Measurements from ENCODE around the gene CMTR1. TPM values are rescaled to one million over a fixed set of nuclear protein-coding genes. Genes with fewer than 3 reads are reported as not detected.
"Not testable (repeated sequence)": the region's sequence is repeated elsewhere in the genome, so short reads cannot be mapped to it uniquely, and the experiment has no call there.

Gene CMTR1
- total RNA-seq, 2 donors from 2014 or later = 28.1 to 147 TPM

DNA sequence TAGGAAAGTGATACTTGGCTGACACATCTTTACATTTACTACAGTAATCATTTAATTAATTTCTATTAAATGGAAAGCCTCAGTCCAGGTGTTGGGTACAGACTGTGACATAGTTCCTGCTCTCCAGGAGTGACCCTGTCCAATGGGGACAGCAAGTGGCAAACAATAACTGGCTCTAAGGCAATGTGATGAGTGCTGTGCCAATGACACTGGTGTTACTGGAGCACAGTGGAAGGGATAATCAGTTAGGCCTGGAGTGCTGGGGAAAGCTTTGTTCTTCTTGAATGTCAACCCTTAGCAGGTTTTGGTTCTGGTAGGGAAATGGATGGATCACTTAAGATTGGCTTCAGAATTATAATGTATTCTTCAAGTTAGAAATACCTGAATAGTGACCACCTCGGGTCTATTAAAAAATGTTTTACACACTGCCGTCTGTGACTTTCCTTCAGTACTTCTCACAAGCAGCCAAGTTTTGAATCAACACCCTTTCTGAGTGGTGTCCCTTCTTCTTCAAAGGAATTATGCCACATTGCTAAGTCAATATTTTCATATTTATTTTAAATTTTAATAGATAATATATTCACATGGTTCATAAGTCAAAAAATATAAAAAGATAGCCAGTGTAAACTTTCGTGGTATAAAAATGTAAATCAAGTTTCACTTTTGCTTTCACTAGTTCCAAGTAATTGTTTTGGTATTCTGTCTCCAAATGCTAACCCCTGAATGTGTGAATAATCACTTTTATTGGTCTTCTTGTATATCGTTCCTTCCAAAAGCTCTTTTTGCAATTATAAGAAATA lies 9.6 kb downstream of the CMTR1 start:
- H3K4me1 ChIP-seq (replicated peaks) = no peaks in the 10 kb centered on the region
- peaks cover 5 to 15% of the 10 kb centered on the region in 2 donors for H3K36me3 ChIP-seq
- no peaks in the 10 kb centered on the region for H3K27me3 ChIP-seq (replicated peaks; ENCODE audit: insufficient read depth)
- intact Hi-C loops (cut with DNase I) = no loop called here
- 22% methylated on average over 4 of the region's 4 CpGs for WGBS
- TF ChIP-seq, protein P1, sequence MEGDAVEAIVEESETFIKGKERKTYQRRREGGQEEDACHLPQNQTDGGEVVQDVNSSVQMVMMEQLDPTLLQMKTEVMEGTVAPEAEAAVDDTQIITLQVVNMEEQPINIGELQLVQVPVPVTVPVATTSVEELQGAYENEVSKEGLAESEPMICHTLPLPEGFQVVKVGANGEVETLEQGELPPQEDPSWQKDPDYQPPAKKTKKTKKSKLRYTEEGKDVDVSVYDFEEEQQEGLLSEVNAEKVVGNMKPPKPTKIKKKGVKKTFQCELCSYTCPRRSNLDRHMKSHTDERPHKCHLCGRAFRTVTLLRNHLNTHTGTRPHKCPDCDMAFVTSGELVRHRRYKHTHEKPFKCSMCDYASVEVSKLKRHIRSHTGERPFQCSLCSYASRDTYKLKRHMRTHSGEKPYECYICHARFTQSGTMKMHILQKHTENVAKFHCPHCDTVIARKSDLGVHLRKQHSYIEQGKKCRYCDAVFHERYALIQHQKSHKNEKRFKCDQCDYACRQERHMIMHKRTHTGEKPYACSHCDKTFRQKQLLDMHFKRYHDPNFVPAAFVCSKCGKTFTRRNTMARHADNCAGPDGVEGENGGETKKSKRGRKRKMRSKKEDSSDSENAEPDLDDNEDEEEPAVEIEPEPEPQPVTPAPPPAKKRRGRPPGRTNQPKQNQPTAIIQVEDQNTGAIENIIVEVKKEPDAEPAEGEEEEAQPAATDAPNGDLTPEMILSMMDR (IDR thresholded peaks at IDR 0.05) = no peak
- no peak for TF ChIP-seq POLR2AphosphoS5 (IDR thresholded peaks at IDR 0.05)
- no peak for TF ChIP-seq POLR2A (IDR thresholded peaks at IDR 0.05)
- DNase-seq (ENCODE audit: low spot score) = no peak
- no peaks in the 10 kb centered on the region for H3K9me3 ChIP-seq
- H3K4me3 ChIP-seq = no peak overlapping the region
- H3K27ac ChIP-seq = peak overlapping the region; percentile 52 to 62

DNA sequence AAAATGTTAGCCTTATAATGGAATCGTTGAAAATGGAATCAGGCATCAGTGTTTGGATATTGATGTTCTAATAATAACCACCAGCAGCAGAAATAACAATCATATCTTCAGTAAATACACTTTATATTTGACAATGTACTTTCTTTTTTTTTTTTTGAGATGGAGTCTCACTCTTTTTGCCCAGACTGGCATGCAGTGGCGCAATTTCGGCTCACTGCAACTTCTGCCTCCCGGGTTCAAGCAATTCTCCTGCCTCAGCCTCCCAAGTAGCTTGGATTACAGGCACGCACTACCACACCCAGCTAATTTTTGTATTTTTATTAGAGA lies 10.2 kb downstream of the CMTR1 start:
- H3K36me3 ChIP-seq; H3K9me3 ChIP-seq; H3K4me3 ChIP-seq; H3K27me3 ChIP-seq (replicated peaks; ENCODE audit: insufficient read depth); intact Hi-C loops (cut with DNase I); H3K4me1 ChIP-seq (replicated peaks); DNase-seq (ENCODE audit: low spot score): not testable (repeated sequence)
- peak overlapping the region; percentile 52 to 62 for H3K27ac ChIP-seq
- WGBS = 86% methylated on average over 5 of the region's 5 CpGs

DNA sequence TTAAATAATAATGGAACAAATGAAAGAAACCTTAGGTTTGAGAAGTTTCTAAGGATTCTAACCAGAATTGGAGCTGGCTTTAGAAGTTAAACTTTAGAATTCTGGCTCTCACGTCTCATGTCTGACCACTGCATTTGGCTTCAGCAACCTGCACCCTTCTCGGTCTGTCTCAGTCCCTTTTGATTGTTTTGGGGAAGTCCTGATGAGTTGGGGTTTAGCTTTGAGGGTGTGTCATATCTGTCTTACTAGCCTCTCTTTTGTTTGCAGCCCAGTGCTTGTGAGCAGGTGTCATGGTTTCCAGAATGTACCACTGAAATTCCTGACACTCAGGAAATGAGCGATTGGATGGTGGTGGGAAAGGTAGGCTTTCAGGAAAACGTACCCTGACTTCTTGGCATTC lies 17.0 kb downstream of the CMTR1 start:
- WGBS = 88% methylated on average over 4 of the region's 4 CpGs

DNA sequence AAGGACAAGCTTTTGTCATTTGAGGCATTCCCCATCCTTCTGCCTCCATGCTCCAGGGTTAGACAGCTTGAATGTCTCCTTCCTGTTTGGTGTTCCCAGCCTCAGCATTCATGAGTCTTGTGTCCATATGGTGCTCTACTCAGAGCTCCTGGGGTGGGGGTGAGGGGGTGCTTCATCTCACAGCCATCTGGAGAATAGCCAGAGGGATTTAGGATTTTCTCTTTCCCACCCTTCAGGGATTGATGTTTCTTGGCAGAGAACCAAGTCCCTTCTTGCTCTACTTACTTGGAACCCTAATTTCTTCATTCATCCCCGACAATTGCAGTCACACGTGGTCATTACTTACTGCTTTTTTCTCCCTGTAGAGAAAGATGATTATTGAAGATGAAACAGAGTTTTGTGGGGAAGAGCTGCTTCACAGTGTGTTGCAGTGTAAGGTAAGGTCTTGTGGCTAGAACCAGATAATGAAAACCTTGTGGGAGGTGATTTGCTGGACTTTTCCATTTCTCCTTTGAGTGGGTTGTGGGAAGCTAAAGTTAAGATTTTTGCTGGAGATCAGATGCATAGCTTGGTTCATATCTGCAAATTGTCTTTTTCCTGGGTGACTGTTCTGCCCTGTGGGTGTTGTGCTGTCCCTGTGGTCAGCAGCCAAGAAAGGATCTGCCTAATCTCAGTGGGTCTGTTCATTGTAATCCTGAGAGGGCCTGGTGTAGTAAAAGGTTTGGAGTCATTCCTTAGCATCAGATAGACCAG lies 18.6 kb downstream of the CMTR1 start:
- TF ChIP-seq, protein P1 (IDR thresholded peaks at IDR 0.05) = no peak
- TF ChIP-seq POLR2A (IDR thresholded peaks at IDR 0.05) = no peak
- Histone ChIP-seq H3K27me3 (replicated peaks; ENCODE audit: insufficient read depth) (no peaks in the 10 kb centered on the region), H3K9me3 (no peaks in the 10 kb centered on the region), H3K27ac (no peak overlapping the region), H3K4me3 (no peak overlapping the region), H3K4me1 (replicated peaks) (no peaks in the 10 kb centered on the region), H3K36me3 (peaks cover 0 to 1% of the 10 kb centered on the region in 2 donors)
- no peak for DNase-seq (ENCODE audit: low spot score)
- intact Hi-C loops (cut with DNase I) = no loop called here
- 84% methylated on average over 2 of the region's 2 CpGs for WGBS

More for the DNA sequence above, 17.0 kb downstream of the CMTR1 start:
- no peak for DNase-seq (ENCODE audit: low spot score)
- Histone ChIP-seq H3K27me3 (replicated peaks; ENCODE audit: insufficient read depth) (no peaks in the 10 kb centered on the region), H3K4me3 (no peak overlapping the region), H3K36me3 (peaks cover 5 to 10% of the 10 kb centered on the region in 2 donors), H3K4me1 (replicated peaks) (no peaks in the 10 kb centered on the region), H3K27ac (no peak overlapping the region), H3K9me3 (no peaks in the 10 kb centered on the region)
- TF ChIP-seq, protein P1 (IDR thresholded peaks at IDR 0.05) = no peak
- TF ChIP-seq POLR2A (IDR thresholded peaks at IDR 0.05) = no peak
- no peak for TF ChIP-seq POLR2AphosphoS5 (IDR thresholded peaks at IDR 0.05)
- intact Hi-C loops (cut with DNase I) = no loop called here

DNA sequence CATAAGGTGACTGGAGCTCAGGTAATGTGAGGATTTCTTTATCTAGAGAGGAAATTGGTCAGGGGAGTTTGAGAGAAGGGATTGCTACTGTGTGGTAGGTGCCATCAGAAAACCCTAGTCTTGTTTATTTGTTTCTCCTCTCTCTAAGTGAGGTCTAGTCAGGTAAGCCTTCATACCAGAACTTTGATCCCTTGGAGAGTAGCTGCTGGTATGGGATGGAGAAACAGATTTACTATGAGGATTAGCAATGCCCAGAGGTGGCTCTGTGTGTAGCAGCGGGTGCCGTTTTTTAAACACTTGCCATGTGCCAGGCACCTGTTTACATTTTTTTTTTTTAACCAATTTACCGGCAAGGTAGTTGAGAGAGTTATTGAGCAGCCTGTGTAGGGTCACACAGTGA lies 19.5 kb downstream of the CMTR1 start:
- Histone ChIP-seq H3K4me1 (replicated peaks) (no peaks in the 10 kb centered on the region), H3K4me3 (no peak overlapping the region), H3K36me3 (no peaks in the 10 kb centered on the region), H3K27me3 (replicated peaks; ENCODE audit: insufficient read depth) (no peaks in the 10 kb centered on the region), H3K27ac (no peak overlapping the region), H3K9me3 (no peaks in the 10 kb centered on the region)
- TF ChIP-seq, protein P1 (IDR thresholded peaks at IDR 0.05) = no peak
- TF ChIP-seq POLR2A (IDR thresholded peaks at IDR 0.05) = no peak
- no peak for TF ChIP-seq POLR2AphosphoS5 (IDR thresholded peaks at IDR 0.05)
- no peak for DNase-seq (ENCODE audit: low spot score)
- intact Hi-C loops (cut with DNase I) = no loop called here
- 89% methylated on average over 3 of the region's 3 CpGs for WGBS

All from prostate gland (tissue), 2 donors.